OCI-LY3 (cell line): ENCODE data around the gene NR2C2.
A peak's percentile ranks its signal among the peaks of the same experiment; 100 is the strongest.

Source experiments
- EZH2phosphoT487 ChIP-seq: fragments of 200-600 bp; shearing (Covaris generic); IDR thresholded peaks from 2 replicates; pipeline ENCODE4 v1.6.1; 2018; ENCODE audit warnings: antibody characterized with exemption, mixed run types, low read depth
- TF ChIP-seq, protein P1 (sequence below): fragments of 200-600, 300-600 bp; sonication (generic); IDR thresholded peaks from 2 replicates; pipeline ENCODE4 v1.5.1; 2014; ENCODE audit warnings: antibody characterized with exemption, low read length, low read depth

DNA sequence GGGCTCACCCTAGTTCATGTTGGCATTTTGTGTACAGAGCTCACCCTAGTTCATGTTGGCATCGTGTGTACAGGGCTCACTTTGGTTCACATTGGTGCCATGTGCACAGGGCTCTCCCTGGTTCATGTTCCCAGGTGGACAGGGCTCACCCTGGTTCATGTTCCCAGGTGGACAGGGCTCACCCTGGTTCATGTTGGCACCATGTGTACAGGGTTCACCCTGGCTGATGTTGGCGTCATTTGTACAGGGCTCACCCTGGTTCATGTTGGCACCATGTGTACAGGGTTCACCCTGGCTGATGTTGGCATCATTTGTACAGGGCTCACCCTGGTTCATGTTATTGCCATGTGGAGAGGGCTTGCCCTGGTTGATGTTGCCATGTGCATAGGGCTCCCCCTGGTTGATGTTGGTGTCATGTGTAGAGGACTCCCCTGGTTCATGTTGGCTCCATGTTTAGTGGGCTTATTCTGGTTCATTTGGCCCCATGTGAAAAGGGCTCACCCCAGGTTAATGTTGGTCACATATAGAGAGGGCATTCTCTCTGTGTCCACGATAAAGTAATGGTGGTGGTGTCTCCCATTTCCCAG, 31.7 kb upstream of the NR2C2 start:
- TF ChIP-seq, protein P1, sequence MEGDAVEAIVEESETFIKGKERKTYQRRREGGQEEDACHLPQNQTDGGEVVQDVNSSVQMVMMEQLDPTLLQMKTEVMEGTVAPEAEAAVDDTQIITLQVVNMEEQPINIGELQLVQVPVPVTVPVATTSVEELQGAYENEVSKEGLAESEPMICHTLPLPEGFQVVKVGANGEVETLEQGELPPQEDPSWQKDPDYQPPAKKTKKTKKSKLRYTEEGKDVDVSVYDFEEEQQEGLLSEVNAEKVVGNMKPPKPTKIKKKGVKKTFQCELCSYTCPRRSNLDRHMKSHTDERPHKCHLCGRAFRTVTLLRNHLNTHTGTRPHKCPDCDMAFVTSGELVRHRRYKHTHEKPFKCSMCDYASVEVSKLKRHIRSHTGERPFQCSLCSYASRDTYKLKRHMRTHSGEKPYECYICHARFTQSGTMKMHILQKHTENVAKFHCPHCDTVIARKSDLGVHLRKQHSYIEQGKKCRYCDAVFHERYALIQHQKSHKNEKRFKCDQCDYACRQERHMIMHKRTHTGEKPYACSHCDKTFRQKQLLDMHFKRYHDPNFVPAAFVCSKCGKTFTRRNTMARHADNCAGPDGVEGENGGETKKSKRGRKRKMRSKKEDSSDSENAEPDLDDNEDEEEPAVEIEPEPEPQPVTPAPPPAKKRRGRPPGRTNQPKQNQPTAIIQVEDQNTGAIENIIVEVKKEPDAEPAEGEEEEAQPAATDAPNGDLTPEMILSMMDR: peak; percentile 42
- no peak for TF ChIP-seq EZH2phosphoT487
